SK-N-SH treated with all-trans-retinoic acid at 6 μM for 48 hours (cell line): ENCODE measurements around the gene TSHZ1.

Source experiments
- ATAC-seq: fragments of 200-7000 bp; cut with Tn5 transposase; 3 replicates; pipeline ENCODE4 v1.9.1; 2020; ENCODE audit warnings: mild to moderate bottlenecking, moderate library complexity
- ARNTL ChIP-seq: fragments of 450-650 bp; formaldehyde crosslinking; IDR thresholded peaks from 2 replicates; pipeline ENCODE4 v1.5.0; 2020; ENCODE audit warnings: low read depth, mild to moderate bottlenecking, moderate library complexity, borderline replicate concordance
- BACH2 ChIP-seq: fragments of 250-450 bp; sonication (Bioruptor Pico); IDR thresholded peaks from 2 replicates; pipeline ENCODE4 v1.9.0; 2021; ENCODE audit warnings: mild to moderate bottlenecking, borderline replicate concordance
- CSDC2 ChIP-seq: fragments of 250-450 bp; sonication (Bioruptor Pico); IDR thresholded peaks from 2 replicates; pipeline ENCODE4 v1.5.0; 2020; ENCODE audit warnings: mild to moderate bottlenecking, moderate library complexity
- CSRNP3 ChIP-seq: fragments of 250-450 bp; sonication (Bioruptor Pico); IDR thresholded peaks from 2 replicates; pipeline ENCODE4 v1.5.1; 2021; ENCODE audit warnings: mild to moderate bottlenecking, moderate library complexity
- ESRRG ChIP-seq: fragments of 250-450 bp; sonication (Bioruptor Pico); IDR thresholded peaks from 2 replicates; pipeline ENCODE4 v1.6.1; 2021; ENCODE audit warnings: mild to moderate bottlenecking
- GLIS3 ChIP-seq: fragments of 250-450 bp; sonication (Bioruptor Pico); IDR thresholded peaks from 2 replicates; pipeline ENCODE4 v1.5.0; 2020; ENCODE audit warnings: mild to moderate bottlenecking, moderate library complexity
- ISL1 ChIP-seq: fragments of 250-450 bp; sonication (Bioruptor Pico); IDR thresholded peaks from 2 replicates; pipeline ENCODE4 v2.1.2; 2022; ENCODE audit warnings: mild to moderate bottlenecking, moderate library complexity
- OSR1 ChIP-seq: fragments of 250-450 bp; sonication (Bioruptor Pico); IDR thresholded peaks from 2 replicates; pipeline ENCODE4 v1.8.0; 2022; ENCODE audit warnings: moderate library complexity, mild to moderate bottlenecking, inconsistent platforms
- POU6F1 ChIP-seq: fragments of 250-450 bp; sonication (Bioruptor Pico); IDR thresholded peaks from 2 replicates; pipeline ENCODE4 v1.8.0; 2021; ENCODE audit warnings: low read depth, mild to moderate bottlenecking, moderate library complexity, borderline replicate concordance
- PPARA ChIP-seq: fragments of 250-450 bp; sonication (Bioruptor Pico); IDR thresholded peaks from 2 replicates; pipeline ENCODE4 v1.5.0; 2020; ENCODE audit warnings: mild to moderate bottlenecking, borderline replicate concordance
- RARB ChIP-seq: fragments of 250-450 bp; sonication (Bioruptor Pico); IDR thresholded peaks from 2 replicates; pipeline ENCODE4 v1.8.0; 2021; ENCODE audit warnings: mild to moderate bottlenecking, moderate library complexity
- SNAI2 ChIP-seq: fragments of 250-450 bp; sonication (Bioruptor Pico); IDR thresholded peaks from 2 replicates; pipeline ENCODE4 v1.5.0; 2020; ENCODE audit warnings: mild to moderate bottlenecking, moderate library complexity
- TCF4 ChIP-seq: fragments of 250-450 bp; sonication (Bioruptor Pico); IDR thresholded peaks from 2 replicates; pipeline ENCODE4 v1.8.0; 2021; ENCODE audit warnings: mild to moderate bottlenecking, moderate library complexity, borderline replicate concordance
- TOX ChIP-seq: fragments of 250-450 bp; sonication (Bioruptor Pico); IDR thresholded peaks from 2 replicates; pipeline ENCODE4 v1.8.0; 2021; ENCODE audit warnings: mild to moderate bottlenecking, moderate library complexity, borderline replicate concordance
- TSHZ2 ChIP-seq: fragments of 250-450 bp; sonication (Bioruptor Pico); IDR thresholded peaks from 2 replicates; pipeline ENCODE4 v1.5.0; 2020; ENCODE audit warnings: mild to moderate bottlenecking, moderate library complexity
- ZFP3 ChIP-seq: fragments of 250-450 bp; sonication (Bioruptor Pico); IDR thresholded peaks from 2 replicates; pipeline ENCODE4 v1.5.0; 2020; ENCODE audit warnings: mild to moderate bottlenecking, moderate library complexity
- ZFP30 ChIP-seq: fragments of 450-650 bp; formaldehyde crosslinking; IDR thresholded peaks from 2 replicates; pipeline ENCODE4 v1.5.0; 2022; ENCODE audit warnings: mild to moderate bottlenecking, moderate library complexity
- ZNF565 ChIP-seq: fragments of 450-650 bp; formaldehyde crosslinking; conservative IDR thresholded peaks from 2 replicates; pipeline ENCODE4 v1.5.0; 2020; ENCODE audit warnings: low read depth, mild to moderate bottlenecking, moderate library complexity
- ZNF70 ChIP-seq: fragments of 450-650 bp; formaldehyde crosslinking; IDR thresholded peaks from 2 replicates; pipeline ENCODE4 v1.5.0; 2020; ENCODE audit warnings: mild to moderate bottlenecking, moderate library complexity
- ZNF8 ChIP-seq: fragments of 450-650 bp; formaldehyde crosslinking; IDR thresholded peaks from 2 replicates; pipeline ENCODE4 v1.5.0; 2020; ENCODE audit warnings: mild to moderate bottlenecking, moderate library complexity
- TF ChIP-seq, protein P1 (sequence below): fragments of 250-450 bp; sonication (Bioruptor Pico); IDR thresholded peaks from 2 replicates; pipeline ENCODE4 v1.5.1; 2020; ENCODE audit warnings: low read depth, mild to moderate bottlenecking, moderate library complexity
- TF ChIP-seq, protein P2 (sequence below): fragments of 250-450 bp; sonication (Bioruptor Pico); IDR thresholded peaks from 2 replicates; pipeline ENCODE4 v1.8.0; 2020; ENCODE audit warnings: mild to moderate bottlenecking, moderate library complexity, borderline replicate concordance

TSHZ1 gene

DNA sequence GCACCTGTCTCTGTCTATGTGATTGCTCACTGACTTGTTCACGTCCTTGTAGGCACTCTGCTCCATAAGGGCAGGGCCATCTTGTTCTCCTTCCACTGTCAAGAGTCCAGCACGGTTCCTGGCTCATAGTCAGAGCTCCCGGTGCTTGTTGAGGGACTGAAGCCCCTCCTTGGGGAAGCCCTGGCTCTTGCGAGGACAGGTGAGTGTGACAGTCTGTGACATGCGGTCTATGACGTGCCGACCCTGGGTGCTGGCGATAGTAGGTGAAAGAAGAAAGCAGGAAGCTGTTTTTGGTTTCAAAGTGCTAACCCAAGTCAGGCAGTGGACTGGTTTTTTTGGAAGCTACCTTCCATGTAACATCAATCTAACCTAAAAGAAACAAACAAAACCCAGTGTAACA is 18.8 kb downstream of the TSHZ1 start:
- no peak for TF ChIP-seq ZNF8
- no peak for TF ChIP-seq TOX (CRISPR knock-in tag)
- TF ChIP-seq TCF4 (CRISPR knock-in tag), result no peak
- TF ChIP-seq BACH2 (CRISPR knock-in tag), result no peak
- TF ChIP-seq SNAI2 (CRISPR knock-in tag), result no peak
- no peak for ATAC-seq

DNA sequence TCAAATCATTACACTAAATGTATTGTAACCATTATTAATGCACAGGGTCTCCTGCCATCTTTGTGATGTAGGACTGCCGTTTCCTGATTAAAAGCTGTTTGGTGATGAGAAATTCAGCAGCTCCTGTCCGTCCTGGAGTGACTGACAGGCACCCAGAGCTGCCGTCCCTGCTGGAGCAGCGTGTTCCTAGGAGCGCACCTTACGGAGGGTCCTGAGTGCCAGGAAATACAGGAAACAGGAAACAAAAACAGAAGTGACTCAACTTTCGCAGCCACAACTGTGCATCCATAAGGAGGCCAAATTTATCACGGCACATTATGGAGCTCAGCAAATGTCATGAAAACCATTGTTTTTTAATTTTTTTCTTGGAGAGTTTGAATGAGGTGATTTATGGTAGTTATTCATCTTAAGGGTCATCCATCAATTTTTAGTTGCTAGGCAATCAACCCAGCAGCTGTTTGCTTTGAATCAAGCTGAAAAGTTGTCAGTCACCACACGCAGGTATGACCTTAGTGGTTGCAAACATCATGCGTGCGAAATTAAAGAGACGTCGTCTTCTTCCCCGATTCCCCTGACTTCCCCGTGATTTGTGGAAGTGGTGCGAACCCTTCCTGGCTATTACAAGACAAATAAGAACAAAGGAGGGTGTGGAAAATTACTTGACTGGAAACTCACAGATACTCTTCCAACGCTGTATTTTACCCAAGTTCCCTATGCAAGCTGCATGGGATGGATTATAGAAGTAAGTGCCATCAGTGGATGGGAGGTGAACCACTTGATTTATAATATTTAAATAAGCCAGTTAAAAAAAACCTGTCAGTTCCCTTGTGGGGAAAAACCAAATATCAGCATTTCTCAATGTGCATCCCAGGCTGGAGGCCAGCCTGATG is 19.8 kb downstream of the TSHZ1 start:
- no peak for ATAC-seq
- no peak for TF ChIP-seq ZFP30 (CRISPR knock-in tag)
- TF ChIP-seq ZNF70 (CRISPR knock-in tag), result peak; percentile 94

GRCh38 chr18:75231053-75231406 is 20.4 kb downstream of the TSHZ1 start:
- no peak; the same call in 2 of the 3 replicates for ATAC-seq
- no peak for TF ChIP-seq RARB
- TF ChIP-seq SNAI2 (CRISPR knock-in tag), result no peak
- no peak for TF ChIP-seq ZNF70 (CRISPR knock-in tag)
- TF ChIP-seq TSHZ2 (CRISPR knock-in tag), result no peak
- TF ChIP-seq ZFP30 (CRISPR knock-in tag), result no peak
- TF ChIP-seq OSR1, result no peak
- TF ChIP-seq ARNTL (CRISPR knock-in tag), result no peak
- no peak for TF ChIP-seq POU6F1 (CRISPR knock-in tag)
- TF ChIP-seq, protein P1, sequence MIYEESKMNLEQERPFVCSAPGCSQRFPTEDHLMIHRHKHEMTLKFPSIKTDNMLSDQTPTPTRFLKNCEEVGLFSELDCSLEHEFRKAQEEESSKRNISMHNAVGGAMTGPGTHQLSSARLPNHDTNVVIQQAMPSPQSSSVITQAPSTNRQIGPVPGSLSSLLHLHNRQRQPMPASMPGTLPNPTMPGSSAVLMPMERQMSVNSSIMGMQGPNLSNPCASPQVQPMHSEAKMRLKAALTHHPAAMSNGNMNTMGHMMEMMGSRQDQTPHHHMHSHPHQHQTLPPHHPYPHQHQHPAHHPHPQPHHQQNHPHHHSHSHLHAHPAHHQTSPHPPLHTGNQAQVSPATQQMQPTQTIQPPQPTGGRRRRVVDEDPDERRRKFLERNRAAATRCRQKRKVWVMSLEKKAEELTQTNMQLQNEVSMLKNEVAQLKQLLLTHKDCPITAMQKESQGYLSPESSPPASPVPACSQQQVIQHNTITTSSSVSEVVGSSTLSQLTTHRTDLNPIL (CRISPR knock-in tag), result no peak
- no peak for TF ChIP-seq ZFP3 (CRISPR knock-in tag)
- TF ChIP-seq BACH2 (CRISPR knock-in tag), result no peak

- TF ChIP-seq ZNF565 (CRISPR knock-in tag), result no peak
- TF ChIP-seq, all 23 proteins: peak for 0
- ATAC-seq, result no peak
Observed at GRCh38 chr18:75234901-75235300, 24.3 kb downstream of the TSHZ1 start.

GRCh38 chr18:75235896-75236295 is 25.3 kb downstream of the TSHZ1 start:
- TF ChIP-seq CSDC2 (CRISPR knock-in tag), result no peak
- TF ChIP-seq POU6F1 (CRISPR knock-in tag), result no peak
- no peak for TF ChIP-seq ESRRG (CRISPR knock-in tag)
- TF ChIP-seq TCF4 (CRISPR knock-in tag), result no peak
- no peak for TF ChIP-seq TOX (CRISPR knock-in tag)
- TF ChIP-seq ZFP3 (CRISPR knock-in tag), result no peak
- TF ChIP-seq ZNF70 (CRISPR knock-in tag), result no peak
- no peak for TF ChIP-seq GLIS3 (CRISPR knock-in tag)
- TF ChIP-seq CSRNP3 (CRISPR knock-in tag), result no peak
- TF ChIP-seq, protein P2, sequence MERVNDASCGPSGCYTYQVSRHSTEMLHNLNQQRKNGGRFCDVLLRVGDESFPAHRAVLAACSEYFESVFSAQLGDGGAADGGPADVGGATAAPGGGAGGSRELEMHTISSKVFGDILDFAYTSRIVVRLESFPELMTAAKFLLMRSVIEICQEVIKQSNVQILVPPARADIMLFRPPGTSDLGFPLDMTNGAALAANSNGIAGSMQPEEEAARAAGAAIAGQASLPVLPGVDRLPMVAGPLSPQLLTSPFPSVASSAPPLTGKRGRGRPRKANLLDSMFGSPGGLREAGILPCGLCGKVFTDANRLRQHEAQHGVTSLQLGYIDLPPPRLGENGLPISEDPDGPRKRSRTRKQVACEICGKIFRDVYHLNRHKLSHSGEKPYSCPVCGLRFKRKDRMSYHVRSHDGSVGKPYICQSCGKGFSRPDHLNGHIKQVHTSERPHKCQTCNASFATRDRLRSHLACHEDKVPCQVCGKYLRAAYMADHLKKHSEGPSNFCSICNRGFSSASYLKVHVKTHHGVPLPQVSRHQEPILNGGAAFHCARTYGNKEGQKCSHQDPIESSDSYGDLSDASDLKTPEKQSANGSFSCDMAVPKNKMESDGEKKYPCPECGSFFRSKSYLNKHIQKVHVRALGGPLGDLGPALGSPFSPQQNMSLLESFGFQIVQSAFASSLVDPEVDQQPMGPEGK (CRISPR knock-in tag), result no peak
- TF ChIP-seq PPARA, result no peak
- TF ChIP-seq ISL1 (CRISPR knock-in tag), result no peak
- no peak for ATAC-seq
